Activated naive CD8-positive, alpha-beta T cell treated with anti-CD3 and anti-CD28 coated beads, Interleukin-2, amount 10 ng/mL, durations not matched to agents 7 days and 5 days (primary cell): ENCODE measurements around the gene KCNJ1. TPM values are rescaled to one million over a fixed set of nuclear protein-coding genes. Genes with fewer than 3 reads are reported as not detected.

ENCODE experiments used
- ATAC-seq: fragments of 150-1000 bp; cut with Tn5 transposase; one replicate; pipeline ENCODE4 v1.10.0; 2021; ENCODE audit warnings: low read depth, moderate library complexity
- POLR2A ChIA-PET: fragments of 350-600 bp; sonication (Branson Sonifier 250); formaldehyde crosslinking; loops from one replicate; lab custom pipeline; 2021; ENCODE audit warnings: antibody characterized with exemption; lab: Charles Lee
- DNase-seq: peaks from one replicate; pipeline ENCODE4 v3.0.0; 2021
- H3K27ac Mint-ChIP-seq: one replicate; pipeline ENCODE4 v1.8.0; 2022; ENCODE audit warnings: mild to moderate bottlenecking, mixed read lengths
- H3K27me3 Mint-ChIP-seq: one replicate; pipeline ENCODE4 v1.8.0; 2022; ENCODE audit warnings: mild to moderate bottlenecking, moderate library complexity, mixed read lengths
- H3K36me3 Mint-ChIP-seq: one replicate; pipeline ENCODE4 v1.8.0; 2021; ENCODE audit warnings: mild to moderate bottlenecking, mixed read lengths
- H3K4me1 Mint-ChIP-seq: one replicate; pipeline ENCODE4 v1.8.0; 2021; ENCODE audit warnings: mixed read lengths
- H3K4me3 Mint-ChIP-seq: one replicate; pipeline ENCODE4 v1.8.0; 2022; ENCODE audit warnings: mild to moderate bottlenecking, moderate library complexity, mixed read lengths
- H3K9me3 Mint-ChIP-seq: one replicate; pipeline ENCODE4 v1.8.0; 2021; ENCODE audit warnings: mixed read lengths
- total RNA-seq, 2 experiments: library from RNA; stranded (reverse); gene quantifications; one replicate each; pipeline ENCODE4 v1.2.3, GENCODE V29; 2021

Gene KCNJ1
- total RNA-seq, 2 experiments from 2014 or later, result 0.14 TPM; not detected in 1

DNA sequence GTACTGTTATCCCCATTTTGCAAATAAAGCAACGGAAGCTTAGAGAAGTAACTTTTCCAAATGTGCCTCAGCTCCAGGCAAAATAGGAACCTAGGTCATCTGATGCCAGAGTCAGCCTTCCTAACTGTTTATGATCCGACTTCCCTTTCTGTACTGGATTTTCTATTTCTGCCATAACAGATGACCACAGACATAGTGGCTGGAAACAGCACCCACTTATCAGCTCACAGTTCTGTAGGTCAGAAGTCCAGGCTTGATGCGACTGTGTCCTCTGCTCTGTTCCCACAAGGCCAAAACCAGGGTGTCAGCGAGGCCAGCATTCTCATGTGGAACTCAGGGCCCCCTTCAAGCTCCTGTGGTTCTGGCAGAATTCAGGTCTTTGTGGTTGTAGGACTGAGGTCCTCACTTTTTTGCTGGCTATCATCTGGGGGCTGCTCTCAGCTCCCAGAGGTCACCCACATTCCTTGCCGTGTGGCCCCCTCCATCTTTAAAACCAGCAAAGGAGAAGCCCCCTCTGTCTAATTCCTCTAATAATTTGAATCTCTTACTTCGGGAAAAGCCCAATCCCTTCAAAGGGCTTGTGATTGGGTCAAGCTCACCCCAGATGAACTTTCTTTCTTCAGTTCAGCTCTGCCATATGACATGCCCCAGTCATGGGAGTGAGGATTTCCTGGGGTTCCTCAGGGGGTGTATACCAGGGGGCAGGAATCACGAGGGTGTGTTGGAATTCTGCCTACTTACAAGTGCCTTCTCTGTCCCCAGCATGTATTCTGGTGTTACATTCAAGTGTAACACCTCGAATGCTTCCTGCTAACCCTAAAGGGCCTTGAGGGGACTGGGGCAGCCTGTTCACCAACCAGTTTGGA lies 39.3 kb upstream of the KCNJ1 start:
- no peak for ATAC-seq
- Mint-ChIP-seq H3K27me3 (peaks cover 63% of the 10 kb centered on the region), H3K4me1 (peaks cover 5% of the 10 kb centered on the region), H3K27ac (no peak overlapping the region), H3K36me3 (no peaks in the 10 kb centered on the region), H3K9me3 (no peaks in the 10 kb centered on the region), H3K4me3 (peak overlapping the region; percentile 81)
- no peak for DNase-seq
- POLR2A ChIA-PET, result interaction anchor here (0.6 to 0.8 kb wide), 2 partner anchors 18 to 22 kb away, joined by 3 read pairs; no protein-coding TSS in a partner anchor

DNA sequence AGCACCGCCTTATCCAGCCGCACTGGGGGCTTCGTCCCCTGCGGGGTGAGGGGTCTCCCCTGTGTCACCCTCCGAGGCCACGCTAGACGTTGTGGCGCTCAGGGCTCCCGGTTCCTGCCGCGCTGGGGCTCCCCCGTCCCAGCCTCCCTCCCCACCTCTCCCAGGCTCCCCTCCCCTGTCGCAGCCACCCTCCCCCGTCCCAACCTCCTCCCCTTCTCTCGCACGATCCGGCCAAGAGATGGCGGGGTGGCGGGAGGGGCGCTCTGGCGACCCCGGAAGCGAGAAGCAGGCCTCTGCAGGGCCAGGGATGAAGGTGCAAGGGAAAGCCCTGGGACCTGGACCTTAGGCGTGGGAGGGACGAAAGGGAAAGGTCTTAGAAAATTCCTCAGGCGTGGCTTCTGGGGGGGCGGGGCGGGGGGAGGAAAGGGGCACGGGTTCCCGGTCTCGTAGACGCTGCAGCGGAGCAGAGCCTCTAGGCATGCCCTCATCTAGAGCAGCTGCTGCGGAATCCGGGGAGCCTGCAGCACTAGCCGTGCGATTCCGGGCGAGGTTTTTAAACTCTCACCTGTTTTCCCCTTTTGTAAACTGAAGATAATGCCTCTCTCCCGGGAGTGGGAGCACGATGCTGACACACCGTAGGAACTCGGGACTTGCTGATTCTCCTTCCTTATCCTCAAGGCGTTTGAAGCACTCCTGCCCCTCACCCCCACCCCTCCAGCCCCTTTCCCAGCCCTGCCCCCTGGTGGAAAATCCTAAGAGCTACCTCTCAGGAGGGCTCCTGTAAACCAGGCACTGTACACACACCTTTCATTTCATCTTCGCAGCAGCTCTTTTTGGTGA lies 38.5 kb upstream of the KCNJ1 start:
- peaks cover 62% of the 10 kb centered on the region for H3K27me3 Mint-ChIP-seq
- no peaks in the 10 kb centered on the region for H3K36me3 Mint-ChIP-seq
- ATAC-seq, result peak; percentile 81
- POLR2A ChIA-PET, result interaction anchor here (0.6 kb wide), 1 partner anchor 17 kb away, joined by 3 read pairs; no protein-coding TSS in a partner anchor
- peak overlapping the region; percentile 81 for H3K4me3 Mint-ChIP-seq
- no peaks in the 10 kb centered on the region for H3K9me3 Mint-ChIP-seq
- H3K4me1 Mint-ChIP-seq, result peaks cover 5% of the 10 kb centered on the region
- H3K27ac Mint-ChIP-seq, result no peak overlapping the region
- peak; percentile 51 for DNase-seq

DNA sequence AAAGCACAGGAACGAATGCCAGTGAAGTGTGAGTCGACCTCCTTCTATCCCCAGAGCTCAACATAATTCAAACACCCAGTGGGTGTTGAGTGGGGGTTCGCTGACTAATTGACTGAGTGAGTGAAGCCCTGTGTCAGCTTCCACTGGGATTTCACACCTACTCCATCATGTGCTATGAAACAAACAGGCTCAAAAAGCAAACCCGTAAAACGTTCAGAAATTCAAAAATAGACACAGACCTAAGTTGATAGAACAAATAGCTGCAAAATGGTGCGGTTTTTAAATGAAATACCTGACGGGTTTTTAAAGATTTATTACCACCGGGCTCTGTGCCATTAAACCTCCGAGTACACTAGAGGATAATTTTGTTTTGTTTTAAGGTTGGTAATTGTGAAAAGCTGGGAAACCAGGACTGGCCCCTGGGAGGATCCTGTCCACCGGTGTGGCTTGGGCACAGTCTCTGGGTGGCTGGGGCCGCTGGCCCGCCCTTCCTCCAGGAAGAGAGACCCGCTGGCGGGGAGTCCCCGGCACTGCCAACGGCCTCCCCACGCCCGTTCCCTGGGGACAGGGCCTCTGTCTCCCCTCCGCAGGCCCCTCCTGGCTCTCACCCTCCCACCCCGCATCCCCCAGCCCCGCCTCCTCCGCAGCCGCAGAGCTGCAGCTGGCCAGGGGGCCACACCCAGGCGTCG lies 37.7 kb upstream of the KCNJ1 start:
- no peak overlapping the region for H3K27ac Mint-ChIP-seq
- peaks cover 5% of the 10 kb centered on the region for H3K4me1 Mint-ChIP-seq
- DNase-seq (no peak), ATAC-seq (peak; percentile 23)
- peak overlapping the region; percentile 13 for H3K4me3 Mint-ChIP-seq
- POLR2A ChIA-PET, result no interaction called here
- no peaks in the 10 kb centered on the region for H3K9me3 Mint-ChIP-seq
- no peaks in the 10 kb centered on the region for H3K36me3 Mint-ChIP-seq
- H3K27me3 Mint-ChIP-seq, result peaks cover 57% of the 10 kb centered on the region

DNA sequence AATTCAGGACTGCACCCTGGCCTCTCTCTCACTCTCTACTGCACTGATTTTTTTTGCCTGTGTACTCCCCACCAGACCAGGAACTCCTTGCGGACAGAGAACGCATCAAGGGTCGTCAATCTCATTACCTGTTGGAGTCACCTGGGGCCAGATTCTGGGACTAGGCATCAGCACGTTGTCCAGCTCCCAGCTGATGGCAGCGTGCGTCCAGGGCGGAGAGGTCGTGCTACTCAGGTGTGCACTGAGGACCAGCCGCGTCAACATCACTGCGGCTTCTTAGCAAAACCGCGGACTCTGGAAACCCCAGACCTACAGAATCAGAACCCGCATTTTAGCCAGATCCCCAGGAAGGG lies 37.2 kb upstream of the KCNJ1 start:
- ATAC-seq (no peak), DNase-seq (no peak)
- no peaks in the 10 kb centered on the region for H3K9me3 Mint-ChIP-seq
- no peak overlapping the region for H3K27ac Mint-ChIP-seq
- no peaks in the 10 kb centered on the region for H3K36me3 Mint-ChIP-seq
- H3K27me3 Mint-ChIP-seq, result peaks cover 53% of the 10 kb centered on the region
- peaks cover 5% of the 10 kb centered on the region for H3K4me1 Mint-ChIP-seq
- H3K4me3 Mint-ChIP-seq, result no peak overlapping the region
- POLR2A ChIA-PET, result no interaction called here

DNA sequence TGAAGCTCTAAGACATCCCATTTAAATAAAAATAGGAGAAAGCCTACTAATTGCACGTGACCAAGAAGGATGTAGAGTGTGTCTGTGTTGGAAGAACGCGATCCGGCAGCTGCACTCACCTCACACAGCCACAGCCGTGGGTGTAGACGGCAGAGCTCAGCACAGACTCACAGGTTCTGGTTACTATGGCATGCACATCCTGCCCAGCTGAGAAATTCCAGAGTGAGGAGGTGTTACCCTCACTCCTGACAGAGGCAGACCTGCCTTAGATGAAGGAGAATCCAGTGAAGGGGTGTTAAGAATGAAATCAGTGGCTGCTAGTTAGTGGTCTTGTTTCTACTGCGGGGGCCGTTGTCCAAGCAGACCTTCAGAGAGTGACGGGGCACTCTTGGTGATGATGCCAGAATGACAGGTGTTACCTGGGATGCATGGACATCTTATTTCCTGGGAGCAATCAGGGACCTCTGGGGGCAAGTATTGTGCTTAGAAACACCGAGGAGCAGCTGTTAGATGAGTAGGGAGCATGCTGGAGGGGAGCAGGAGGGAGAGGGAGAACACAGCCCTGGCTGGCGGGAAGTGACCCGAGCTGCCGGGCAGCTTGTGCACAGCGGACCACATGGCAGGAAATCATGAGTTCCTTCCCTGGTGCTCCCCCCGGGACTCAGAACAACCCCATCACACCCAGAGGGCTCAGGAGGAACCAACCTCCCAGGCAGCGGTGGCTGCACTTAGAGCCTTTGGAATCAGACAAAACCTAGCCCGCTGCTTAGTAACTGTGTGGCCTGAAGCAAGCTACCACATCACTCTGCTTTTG lies 36.4 kb upstream of the KCNJ1 start:
- DNase-seq (no peak), ATAC-seq (no peak)
- no peak overlapping the region for H3K27ac Mint-ChIP-seq
- H3K36me3 Mint-ChIP-seq, result no peaks in the 10 kb centered on the region
- H3K4me3 Mint-ChIP-seq, result no peak overlapping the region
- H3K9me3 Mint-ChIP-seq, result no peaks in the 10 kb centered on the region
- peaks cover 5% of the 10 kb centered on the region for H3K4me1 Mint-ChIP-seq
- peaks cover 52% of the 10 kb centered on the region for H3K27me3 Mint-ChIP-seq
- POLR2A ChIA-PET, result no interaction called here

DNA sequence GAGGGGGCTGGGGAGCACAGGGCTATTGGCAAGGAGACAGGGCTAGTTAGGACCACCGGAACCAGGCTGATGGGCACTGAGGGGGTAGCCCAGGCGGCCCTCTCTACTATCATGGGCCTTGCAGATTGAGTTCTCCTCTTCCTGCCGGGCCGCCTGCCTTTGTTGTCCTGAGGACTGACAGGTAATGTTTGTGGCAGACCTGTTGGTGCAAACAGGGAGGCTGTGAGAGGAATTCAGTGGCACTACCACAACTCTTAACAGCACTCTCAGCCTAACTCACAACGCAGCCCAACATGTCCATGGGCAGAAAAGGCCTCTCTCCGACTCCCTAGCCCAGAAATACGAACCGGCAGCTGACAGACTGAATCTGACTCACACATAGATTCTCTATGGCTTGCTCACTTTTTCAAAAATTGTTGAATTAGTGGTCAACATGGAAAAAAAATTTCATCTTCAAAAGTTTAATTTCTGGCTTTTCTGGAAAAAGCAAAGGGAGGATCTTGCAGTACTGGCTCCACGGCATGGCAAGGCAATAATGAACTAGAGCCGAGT lies 35.5 kb upstream of the KCNJ1 start:
- H3K27me3 Mint-ChIP-seq, result peaks cover 50% of the 10 kb centered on the region

DNA sequence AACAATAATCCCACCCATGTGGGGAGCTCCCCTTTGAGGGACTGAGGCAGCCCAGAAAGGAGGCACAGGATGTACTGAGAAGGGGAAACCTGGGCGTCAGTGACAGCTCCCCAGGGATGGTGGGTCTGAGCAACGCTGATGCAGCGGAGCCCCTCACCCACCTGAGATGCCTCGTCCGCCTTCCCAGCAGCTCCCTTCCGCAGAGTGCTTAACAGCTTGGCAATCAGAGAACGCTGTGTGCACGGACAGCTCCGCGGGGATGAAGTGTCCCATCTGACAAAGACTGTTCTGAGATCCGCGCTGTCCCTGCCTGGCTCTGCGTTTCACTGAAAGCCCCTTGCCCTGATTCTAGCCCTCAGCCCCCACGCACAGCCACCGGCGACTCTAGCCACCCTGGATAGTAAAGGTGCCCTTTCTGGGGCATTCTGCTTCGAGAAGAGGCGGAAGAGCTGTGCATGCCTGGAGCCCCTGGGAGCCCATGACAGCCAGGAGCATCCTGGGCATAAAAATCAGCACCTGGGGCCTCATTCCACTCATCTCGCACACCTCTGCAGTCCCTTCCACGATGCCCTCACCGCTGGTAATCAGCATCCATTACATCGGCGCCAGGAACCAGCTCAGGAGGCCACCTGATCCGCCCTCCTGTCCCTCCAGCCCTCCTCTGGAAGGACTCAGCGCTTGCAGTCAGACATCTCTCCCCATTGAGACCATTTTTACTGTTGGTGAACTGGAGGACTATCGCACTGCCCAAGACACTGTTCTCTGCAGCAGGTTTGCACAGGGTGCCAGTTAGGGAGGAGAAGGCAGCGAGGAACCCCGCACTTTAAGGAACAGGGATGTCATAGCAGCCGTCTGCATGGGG lies 34.8 kb upstream of the KCNJ1 start:
- peaks cover 5% of the 10 kb centered on the region for H3K4me1 Mint-ChIP-seq
- POLR2A ChIA-PET, result interaction anchor here (1.0 kb wide), 1 partner anchor 10 kb away, joined by 3 read pairs; no protein-coding TSS in a partner anchor
- DNase-seq (no peak), ATAC-seq (no peak)
- H3K4me3 Mint-ChIP-seq, result no peak overlapping the region
- peaks cover 47% of the 10 kb centered on the region for H3K27me3 Mint-ChIP-seq
- H3K9me3 Mint-ChIP-seq, result no peaks in the 10 kb centered on the region
- no peaks in the 10 kb centered on the region for H3K36me3 Mint-ChIP-seq
- H3K27ac Mint-ChIP-seq, result no peak overlapping the region

More for the DNA sequence above, 35.5 kb upstream of the KCNJ1 start:
- no peaks in the 10 kb centered on the region for H3K36me3 Mint-ChIP-seq
- DNase-seq, result no peak
- H3K4me1 Mint-ChIP-seq, result peaks cover 5% of the 10 kb centered on the region
- no peak overlapping the region for H3K27ac Mint-ChIP-seq
- H3K4me3 Mint-ChIP-seq, result no peak overlapping the region
- no peaks in the 10 kb centered on the region for H3K9me3 Mint-ChIP-seq
- POLR2A ChIA-PET, result no interaction called here
- ATAC-seq, result no peak

DNA sequence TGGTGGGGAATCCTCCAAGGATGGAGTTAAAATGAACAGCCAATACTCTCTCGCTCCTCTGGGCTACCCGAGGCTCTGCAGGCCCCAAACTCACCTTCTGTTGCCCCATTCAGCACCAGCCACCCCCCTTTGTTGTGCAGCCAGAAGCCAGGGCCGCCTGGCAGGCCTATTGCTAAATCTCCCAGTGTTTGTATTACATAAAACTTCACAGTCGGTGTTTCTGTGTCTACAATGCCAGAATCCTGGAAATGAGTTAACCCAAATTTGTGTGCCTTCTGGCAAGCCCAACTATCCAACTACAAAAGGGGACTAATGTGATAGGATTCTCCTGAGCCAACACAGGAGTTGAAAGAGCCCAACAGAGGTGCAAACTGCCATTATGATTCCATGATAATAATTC lies 33.4 kb upstream of the KCNJ1 start:
- POLR2A ChIA-PET, result no interaction called here
- no peaks in the 10 kb centered on the region for H3K9me3 Mint-ChIP-seq
- no peaks in the 10 kb centered on the region for H3K4me1 Mint-ChIP-seq
- H3K27ac Mint-ChIP-seq, result no peak overlapping the region
- no peak for ATAC-seq
- H3K27me3 Mint-ChIP-seq, result peaks cover 43% of the 10 kb centered on the region
- H3K4me3 Mint-ChIP-seq, result no peak overlapping the region
- no peak for DNase-seq
- H3K36me3 Mint-ChIP-seq, result no peaks in the 10 kb centered on the region

DNA sequence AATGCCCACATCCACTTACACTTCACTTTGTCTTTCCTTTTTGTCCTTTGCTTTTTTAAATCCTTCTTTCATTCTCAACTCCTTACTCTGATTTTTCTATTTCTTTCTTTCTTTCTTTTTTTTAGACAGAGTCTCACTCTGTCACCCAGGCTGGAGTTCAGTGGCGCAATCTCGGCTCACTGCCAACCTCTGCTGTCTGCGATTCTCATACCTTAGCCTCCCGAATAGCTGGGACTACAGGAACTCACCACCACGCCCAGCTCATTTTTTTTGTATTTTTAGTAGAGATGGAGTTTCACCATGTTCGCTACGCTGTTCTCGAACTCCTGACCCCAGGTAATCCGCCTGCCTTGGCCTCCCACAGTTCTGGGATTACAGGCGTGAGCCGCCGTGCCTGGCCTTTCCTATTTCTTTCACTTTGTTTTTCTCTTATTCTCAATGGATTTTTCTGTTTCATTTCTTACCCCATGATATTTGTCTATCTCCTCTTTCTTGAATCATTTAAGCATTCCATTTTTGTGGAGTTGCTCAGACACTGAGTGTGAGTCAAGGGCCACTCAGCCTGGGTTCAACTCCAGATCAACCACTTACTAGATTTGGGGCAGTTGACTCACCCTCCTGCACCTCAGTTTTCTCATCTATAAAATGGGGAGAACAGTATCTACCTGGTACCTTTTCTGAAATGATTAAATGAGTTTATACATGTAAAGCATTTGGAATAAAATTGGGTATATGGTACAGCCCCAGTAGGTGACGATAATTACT lies 31.7 kb upstream of the KCNJ1 start:
- no peaks in the 10 kb centered on the region for H3K9me3 Mint-ChIP-seq
- peaks cover 36% of the 10 kb centered on the region for H3K27me3 Mint-ChIP-seq
- POLR2A ChIA-PET, result no interaction called here
- ATAC-seq, result no peak
- no peak overlapping the region for H3K27ac Mint-ChIP-seq
- H3K4me3 Mint-ChIP-seq, result no peak overlapping the region
- peaks cover 5% of the 10 kb centered on the region for H3K4me1 Mint-ChIP-seq
- no peaks in the 10 kb centered on the region for H3K36me3 Mint-ChIP-seq
- no peak for DNase-seq

DNA sequence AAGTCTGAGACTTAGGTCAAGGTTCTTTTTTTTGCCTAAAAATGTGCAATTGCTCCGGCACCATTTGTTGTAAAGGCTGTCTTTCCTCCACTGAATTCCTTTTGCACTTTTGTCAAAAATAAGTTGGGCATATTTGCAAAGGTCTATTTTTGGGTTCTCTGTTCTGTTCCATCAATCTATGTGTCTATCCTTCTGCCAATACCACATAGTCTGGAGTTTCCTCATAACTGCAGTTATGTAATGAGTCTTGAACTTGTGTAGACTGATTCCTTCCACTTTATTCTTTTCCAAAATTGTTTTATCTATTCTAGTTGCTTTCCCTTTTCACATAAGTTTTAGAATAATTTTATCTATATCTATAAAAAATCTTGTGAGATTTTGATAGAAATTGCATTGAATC lies 30.7 kb upstream of the KCNJ1 start:
- H3K4me1 Mint-ChIP-seq, result peaks cover 7% of the 10 kb centered on the region
- ATAC-seq (no peak), DNase-seq (no peak)
- no peaks in the 10 kb centered on the region for H3K36me3 Mint-ChIP-seq
- no peak overlapping the region for H3K4me3 Mint-ChIP-seq
- POLR2A ChIA-PET, result no interaction called here
- no peak overlapping the region for H3K27ac Mint-ChIP-seq
- H3K27me3 Mint-ChIP-seq, result peaks cover 31% of the 10 kb centered on the region
- H3K9me3 Mint-ChIP-seq, result no peaks in the 10 kb centered on the region

DNA sequence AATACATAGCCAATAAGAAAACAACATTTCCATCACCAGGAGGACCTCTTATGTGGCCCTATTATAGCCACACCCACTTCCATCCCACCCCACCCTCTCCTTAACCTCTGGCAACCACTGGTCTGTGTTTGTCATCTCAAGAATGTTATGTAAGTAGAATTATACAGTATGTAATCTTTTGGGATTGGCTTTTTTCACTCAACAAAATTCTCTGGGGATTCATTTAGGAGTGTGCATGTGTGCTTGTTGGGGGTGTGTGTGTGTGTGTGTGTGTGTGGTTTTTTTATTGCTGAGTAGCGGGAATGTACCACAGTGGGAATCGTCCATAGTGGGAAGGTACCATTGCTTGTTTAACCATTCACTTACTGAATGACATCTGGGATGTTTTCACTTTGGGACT lies 29.3 kb upstream of the KCNJ1 start:
- H3K27me3 Mint-ChIP-seq, result peaks cover 41% of the 10 kb centered on the region
- no peak for DNase-seq
- no peaks in the 10 kb centered on the region for H3K36me3 Mint-ChIP-seq
- no peaks in the 10 kb centered on the region for H3K9me3 Mint-ChIP-seq
- H3K4me1 Mint-ChIP-seq, result peaks cover 11% of the 10 kb centered on the region
- no peak overlapping the region for H3K27ac Mint-ChIP-seq
- no peak overlapping the region for H3K4me3 Mint-ChIP-seq
- no peak for ATAC-seq
- POLR2A ChIA-PET, result no interaction called here
